Colonic mucosa (tissue), 4 donors: ENCODE results near the gene MACROD2. TPM values are rescaled to one million over a fixed set of nuclear protein-coding genes. Genes with fewer than 3 reads are reported as not detected.

Experiments
- DNase-seq: peaks from one replicate; pipeline ENCODE4 v3.0.0-alpha.2; 2020
- H3K27ac ChIP-seq: fragments of 200-600 bp; one replicate; pipeline ENCODE4 v1.8.0; 2021
- H3K27me3 ChIP-seq: fragments of 200-600 bp; one replicate; pipeline ENCODE4 v1.8.0; 2021
- H3K36me3 ChIP-seq: fragments of 200-600 bp; one replicate; pipeline ENCODE4 v1.8.0; 2021
- H3K4me1 ChIP-seq: fragments of 200-600 bp; one replicate; pipeline ENCODE4 v1.8.0; 2021; ENCODE audit warnings: mild to moderate bottlenecking
- H3K4me3 ChIP-seq: fragments of 200-600 bp; one replicate; pipeline ENCODE4 v1.8.0; 2021
- H3K9ac ChIP-seq, 2 donors: one replicate each; pipeline ENCODE4 v1.7.0; 2013; ENCODE audit warnings: control low read depth in 2 of 2, low read depth in 2 of 2, low read length in 2 of 2
- H3K9me3 ChIP-seq: fragments of 200-600 bp; one replicate; pipeline ENCODE4 v1.8.0; 2021
- intact Hi-C: fragments of 100-400 bp; cut with DNase I; formaldehyde crosslinking; loops from one replicate; pipeline ENCODE4 v1.14.1; 2022
- total RNA-seq, 2 donors: library from RNA; stranded (reverse); fragmentation: NEBNext Ultra II Directional in 1 of 2; extraction: Animal tissue kit (Norgen Biotek cat#: 25700) in 1 of 2; gene quantifications; one replicate each; pipeline ENCODE4 v1.2.1, GENCODE V29; 2021
- TF ChIP-seq, protein P1 (sequence below): fragments of 200-600 bp; IDR thresholded peaks from one replicate; pipeline ENCODE4 v1.8.0; 2022; ENCODE audit warnings: antibody characterized with exemption, mild to moderate bottlenecking
- donor health status: healthy.
- donor health status: DM: no; HTN: no; CAD: no.
- donor health status: DM: no; HTN: no; CAD: no.

The MACROD2 gene
- total RNA-seq, 2 donors from 2014 or later, result 3.2 to 3.3 TPM

DNA sequence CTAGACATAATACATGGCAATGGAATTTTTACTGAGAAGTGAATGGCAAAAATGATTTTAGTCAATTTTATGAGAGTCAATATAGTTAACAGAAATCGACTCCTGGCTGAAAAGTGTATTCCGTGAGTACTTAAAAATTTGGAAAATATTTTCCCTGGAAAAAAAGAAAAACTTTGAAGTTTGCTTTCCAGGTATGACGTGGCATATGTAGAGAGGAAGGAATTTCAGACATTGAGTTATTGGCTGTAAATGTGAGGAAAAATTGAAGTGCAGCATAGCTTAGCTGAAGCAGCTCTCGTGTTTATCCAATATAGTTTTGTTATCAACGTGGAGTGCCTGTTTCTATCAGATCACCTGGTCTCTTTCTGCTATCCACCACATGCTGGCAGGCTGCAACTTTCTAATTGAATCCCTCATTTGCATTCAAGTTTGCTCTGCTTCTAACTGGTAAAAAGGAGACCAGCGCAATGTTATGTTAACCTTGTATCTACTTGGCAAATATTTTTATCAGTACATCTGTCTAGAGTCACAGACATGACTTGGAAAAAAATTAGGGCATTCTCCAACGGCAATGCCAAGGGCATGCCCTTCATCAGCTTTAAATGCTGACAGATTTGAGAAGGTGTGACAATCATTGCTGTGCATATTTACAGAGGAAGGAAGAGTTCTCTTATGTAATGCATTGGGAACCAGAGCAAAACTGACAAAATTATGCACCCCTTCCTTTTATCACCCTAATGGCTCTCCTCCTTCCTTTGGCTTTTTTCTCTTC, 1444.9 kb downstream of the MACROD2 start:
- Histone ChIP-seq H3K27ac (no peak overlapping the region), H3K4me3 (no peak overlapping the region), H3K36me3 (no peaks in the 10 kb centered on the region), H3K9me3 (no peaks in the 10 kb centered on the region), H3K27me3 (no peaks in the 10 kb centered on the region), H3K4me1 (no peaks in the 10 kb centered on the region), H3K9ac (no peak overlapping the region)
- DNase-seq, result no peak
- TF ChIP-seq, protein P1, sequence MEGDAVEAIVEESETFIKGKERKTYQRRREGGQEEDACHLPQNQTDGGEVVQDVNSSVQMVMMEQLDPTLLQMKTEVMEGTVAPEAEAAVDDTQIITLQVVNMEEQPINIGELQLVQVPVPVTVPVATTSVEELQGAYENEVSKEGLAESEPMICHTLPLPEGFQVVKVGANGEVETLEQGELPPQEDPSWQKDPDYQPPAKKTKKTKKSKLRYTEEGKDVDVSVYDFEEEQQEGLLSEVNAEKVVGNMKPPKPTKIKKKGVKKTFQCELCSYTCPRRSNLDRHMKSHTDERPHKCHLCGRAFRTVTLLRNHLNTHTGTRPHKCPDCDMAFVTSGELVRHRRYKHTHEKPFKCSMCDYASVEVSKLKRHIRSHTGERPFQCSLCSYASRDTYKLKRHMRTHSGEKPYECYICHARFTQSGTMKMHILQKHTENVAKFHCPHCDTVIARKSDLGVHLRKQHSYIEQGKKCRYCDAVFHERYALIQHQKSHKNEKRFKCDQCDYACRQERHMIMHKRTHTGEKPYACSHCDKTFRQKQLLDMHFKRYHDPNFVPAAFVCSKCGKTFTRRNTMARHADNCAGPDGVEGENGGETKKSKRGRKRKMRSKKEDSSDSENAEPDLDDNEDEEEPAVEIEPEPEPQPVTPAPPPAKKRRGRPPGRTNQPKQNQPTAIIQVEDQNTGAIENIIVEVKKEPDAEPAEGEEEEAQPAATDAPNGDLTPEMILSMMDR, result no peak
- intact Hi-C loops, result no loop called here

DNA sequence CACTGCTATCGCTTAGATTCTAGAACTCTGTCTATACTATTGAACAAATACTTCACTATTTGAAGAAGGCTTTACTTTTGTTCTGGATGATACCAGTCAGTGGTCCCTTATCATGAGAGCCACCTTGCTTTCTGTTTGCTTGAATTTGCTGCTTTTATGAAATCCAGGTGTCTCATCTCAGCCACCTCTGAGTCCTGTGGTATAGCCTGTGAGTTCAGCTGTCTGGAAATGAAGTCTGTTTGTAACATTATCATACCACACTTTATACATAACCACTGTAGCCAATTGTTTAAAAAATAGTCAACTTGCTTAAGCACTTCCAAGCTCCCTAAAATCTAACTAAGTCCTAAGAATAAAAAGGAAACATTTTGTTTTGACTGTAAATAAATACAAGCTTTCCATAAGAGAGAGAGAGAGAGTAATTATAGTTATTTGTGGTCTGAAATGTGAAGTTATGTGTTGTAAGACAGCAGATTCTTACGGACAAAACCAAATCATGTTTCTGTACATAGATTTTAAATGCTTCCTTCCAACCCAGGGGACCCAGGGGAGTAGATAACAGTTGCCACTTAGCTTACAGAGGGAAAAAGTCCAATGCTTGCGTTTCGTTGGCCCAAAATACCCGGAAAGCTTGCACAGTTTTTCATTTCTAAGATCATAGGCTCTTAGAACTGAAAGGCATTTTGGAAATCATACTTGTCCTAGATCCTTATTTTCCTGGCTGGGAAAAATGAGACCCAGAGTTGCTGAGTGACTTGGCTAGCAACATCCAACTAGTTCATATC, 1449.9 kb downstream of the MACROD2 start:
- TF ChIP-seq, protein P1, result no peak
- Histone ChIP-seq H3K4me3 (no peak overlapping the region), H3K9me3 (no peaks in the 10 kb centered on the region), H3K4me1 (no peaks in the 10 kb centered on the region), H3K9ac (no peak overlapping the region), H3K27ac (no peak overlapping the region), H3K36me3 (no peaks in the 10 kb centered on the region), H3K27me3 (no peaks in the 10 kb centered on the region)
- intact Hi-C loops, result no loop called here
- DNase-seq, result no peak

DNA sequence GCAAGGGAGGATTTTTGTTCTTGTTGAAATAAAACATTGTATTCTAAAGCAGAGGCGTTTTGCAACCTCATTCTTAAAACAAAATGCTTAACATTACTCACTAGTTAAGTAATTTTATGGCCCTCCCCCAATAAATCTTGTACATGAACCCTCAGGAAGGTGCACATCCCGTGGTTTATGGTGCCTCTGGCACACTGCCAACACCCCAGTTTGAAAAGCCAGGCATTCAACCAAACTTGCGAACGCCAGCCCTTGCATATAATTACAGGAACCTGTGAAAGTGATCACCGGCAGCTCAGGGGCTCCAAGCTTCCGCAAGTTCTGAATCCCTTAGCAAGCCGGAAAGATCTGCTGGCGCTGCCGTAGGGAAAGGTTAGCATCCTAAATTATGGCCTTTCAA, 1451.1 kb downstream of the MACROD2 start:
- Histone ChIP-seq H3K4me3 (no peak overlapping the region), H3K9ac (no peak overlapping the region), H3K27ac (no peak overlapping the region), H3K9me3 (no peaks in the 10 kb centered on the region), H3K4me1 (no peaks in the 10 kb centered on the region), H3K27me3 (no peaks in the 10 kb centered on the region), H3K36me3 (no peaks in the 10 kb centered on the region)
- DNase-seq, result no peak
- intact Hi-C loops, result no loop called here
- TF ChIP-seq, protein P1, result no peak

DNA sequence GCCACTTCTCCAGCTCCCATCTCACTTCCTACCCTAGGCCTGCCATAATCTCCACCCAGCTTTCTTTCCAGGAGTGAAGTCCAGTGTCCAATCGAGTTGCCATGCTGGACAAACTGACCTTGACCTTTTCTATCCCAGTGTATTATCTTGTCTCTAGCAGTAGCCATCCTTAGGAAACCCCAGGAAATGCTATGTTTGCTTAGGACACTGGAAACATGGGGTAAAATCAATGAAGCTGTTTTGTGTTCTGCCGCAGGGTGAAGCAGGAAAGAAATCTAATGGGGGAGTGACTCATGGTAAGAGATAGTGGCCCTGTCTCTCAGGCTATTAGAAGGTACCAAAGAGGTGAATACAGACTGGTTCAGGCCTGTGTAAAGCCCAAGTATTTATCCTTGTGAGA, 1452.2 kb downstream of the MACROD2 start:
- intact Hi-C loops, result no loop called here
- DNase-seq, result no peak
- Histone ChIP-seq H3K36me3 (no peaks in the 10 kb centered on the region), H3K9ac (no peak overlapping the region), H3K27ac (no peak overlapping the region), H3K4me1 (no peaks in the 10 kb centered on the region), H3K27me3 (no peaks in the 10 kb centered on the region), H3K9me3 (no peaks in the 10 kb centered on the region), H3K4me3 (no peak overlapping the region)
- TF ChIP-seq, protein P1, result no peak

DNA sequence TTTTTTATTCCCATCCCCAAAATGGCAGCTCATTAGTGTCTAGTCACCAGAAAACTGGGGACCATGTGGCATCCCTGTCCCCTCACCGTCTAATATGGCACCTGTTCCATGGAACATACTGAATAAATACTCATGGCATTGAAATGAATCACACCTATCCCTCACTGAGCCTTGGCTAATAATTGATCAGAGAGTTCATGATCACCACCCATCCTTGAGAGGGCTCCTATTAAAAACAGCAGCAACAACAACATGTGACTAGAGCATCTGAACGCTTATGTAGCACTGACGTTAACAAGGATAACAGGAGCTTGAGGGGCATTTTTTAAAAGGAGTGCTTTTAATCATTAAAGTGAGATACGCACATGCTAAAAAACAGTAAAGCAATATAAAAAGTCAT, 1453.7 kb downstream of the MACROD2 start:
- no peak for DNase-seq
- H3K9ac ChIP-seq, result no peak overlapping the region
- H3K27ac ChIP-seq, result no peak overlapping the region
- H3K27me3 ChIP-seq, result no peaks in the 10 kb centered on the region
- intact Hi-C loops, result no loop called here
- TF ChIP-seq, protein P1, result no peak
- H3K9me3 ChIP-seq, result no peaks in the 10 kb centered on the region
- no peak overlapping the region for H3K4me3 ChIP-seq
- no peaks in the 10 kb centered on the region for H3K36me3 ChIP-seq
- no peaks in the 10 kb centered on the region for H3K4me1 ChIP-seq
